Body of pancreas (tissue), 4 donors: Measurements from ENCODE around the gene RPS14.

Experiments used
- POLR2A ChIP-seq, 3 donors: fragments of 450-650 bp; IDR thresholded peaks; one replicate each; pipeline ENCODE4 v1.6.1; 2016; ENCODE audit warnings: antibody characterized with exemption in 3 of 3, mild to moderate bottlenecking in 2 of 3
- TF ChIP-seq, protein P1 (sequence below), 7 experiments: fragments of 450-650 bp in 4 of 7; fragments of 200-600 bp in 3 of 7; sonication (generic) in 3 of 7; IDR thresholded peaks; one replicate each; pipeline ENCODE4 v1.5.1; 2016 to 2019; ENCODE audit warnings: antibody characterized with exemption in 7 of 7

DNA sequence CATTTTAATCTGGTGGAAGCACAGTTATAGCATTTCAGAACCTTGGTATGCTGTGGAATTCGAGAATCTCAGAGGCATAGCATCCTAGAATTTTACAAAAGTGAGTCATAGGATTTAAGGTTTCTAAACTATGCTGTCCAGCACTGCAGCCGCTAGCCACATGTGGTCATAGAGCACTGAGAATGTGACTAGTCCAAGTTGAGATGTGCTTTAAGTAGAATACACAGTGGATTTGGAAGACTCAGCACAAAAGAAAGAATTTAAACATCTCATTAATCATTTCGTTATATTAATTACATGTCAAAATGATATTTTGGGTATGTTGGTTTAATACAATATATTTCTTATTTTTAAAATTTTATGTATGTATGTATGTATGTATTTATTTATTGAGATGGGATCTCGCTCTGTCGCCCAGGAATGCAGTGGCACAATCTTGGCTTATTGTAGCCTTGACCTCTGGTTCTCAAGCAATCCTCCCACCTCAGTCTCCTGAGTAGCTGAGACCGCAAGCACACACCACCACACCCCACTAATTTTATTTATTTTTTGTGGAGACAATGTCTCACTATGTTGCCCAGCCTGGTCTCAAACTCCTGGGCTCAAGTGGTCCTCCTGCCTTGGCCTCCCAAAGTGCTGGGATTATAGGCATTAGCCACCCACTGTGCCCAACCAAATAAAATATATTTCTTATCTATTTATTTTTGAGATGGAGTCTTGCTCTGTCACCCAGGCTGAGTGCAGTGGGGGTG lies 20.4 kb upstream of the RPS14 start:
- TF ChIP-seq, protein P1, sequence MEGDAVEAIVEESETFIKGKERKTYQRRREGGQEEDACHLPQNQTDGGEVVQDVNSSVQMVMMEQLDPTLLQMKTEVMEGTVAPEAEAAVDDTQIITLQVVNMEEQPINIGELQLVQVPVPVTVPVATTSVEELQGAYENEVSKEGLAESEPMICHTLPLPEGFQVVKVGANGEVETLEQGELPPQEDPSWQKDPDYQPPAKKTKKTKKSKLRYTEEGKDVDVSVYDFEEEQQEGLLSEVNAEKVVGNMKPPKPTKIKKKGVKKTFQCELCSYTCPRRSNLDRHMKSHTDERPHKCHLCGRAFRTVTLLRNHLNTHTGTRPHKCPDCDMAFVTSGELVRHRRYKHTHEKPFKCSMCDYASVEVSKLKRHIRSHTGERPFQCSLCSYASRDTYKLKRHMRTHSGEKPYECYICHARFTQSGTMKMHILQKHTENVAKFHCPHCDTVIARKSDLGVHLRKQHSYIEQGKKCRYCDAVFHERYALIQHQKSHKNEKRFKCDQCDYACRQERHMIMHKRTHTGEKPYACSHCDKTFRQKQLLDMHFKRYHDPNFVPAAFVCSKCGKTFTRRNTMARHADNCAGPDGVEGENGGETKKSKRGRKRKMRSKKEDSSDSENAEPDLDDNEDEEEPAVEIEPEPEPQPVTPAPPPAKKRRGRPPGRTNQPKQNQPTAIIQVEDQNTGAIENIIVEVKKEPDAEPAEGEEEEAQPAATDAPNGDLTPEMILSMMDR (IDR thresholded peaks at IDR 0.05) = no peak
- no peak for TF ChIP-seq POLR2A (IDR thresholded peaks at IDR 0.05)
